Measurements from ENCODE around the gene HOXC9. TPM values are rescaled to one million over a fixed set of nuclear protein-coding genes. Genes with fewer than 3 reads are reported as not detected.

HOXC9 gene
- total RNA-seq, 1 donor from 2014 or later = not detected

DNA sequence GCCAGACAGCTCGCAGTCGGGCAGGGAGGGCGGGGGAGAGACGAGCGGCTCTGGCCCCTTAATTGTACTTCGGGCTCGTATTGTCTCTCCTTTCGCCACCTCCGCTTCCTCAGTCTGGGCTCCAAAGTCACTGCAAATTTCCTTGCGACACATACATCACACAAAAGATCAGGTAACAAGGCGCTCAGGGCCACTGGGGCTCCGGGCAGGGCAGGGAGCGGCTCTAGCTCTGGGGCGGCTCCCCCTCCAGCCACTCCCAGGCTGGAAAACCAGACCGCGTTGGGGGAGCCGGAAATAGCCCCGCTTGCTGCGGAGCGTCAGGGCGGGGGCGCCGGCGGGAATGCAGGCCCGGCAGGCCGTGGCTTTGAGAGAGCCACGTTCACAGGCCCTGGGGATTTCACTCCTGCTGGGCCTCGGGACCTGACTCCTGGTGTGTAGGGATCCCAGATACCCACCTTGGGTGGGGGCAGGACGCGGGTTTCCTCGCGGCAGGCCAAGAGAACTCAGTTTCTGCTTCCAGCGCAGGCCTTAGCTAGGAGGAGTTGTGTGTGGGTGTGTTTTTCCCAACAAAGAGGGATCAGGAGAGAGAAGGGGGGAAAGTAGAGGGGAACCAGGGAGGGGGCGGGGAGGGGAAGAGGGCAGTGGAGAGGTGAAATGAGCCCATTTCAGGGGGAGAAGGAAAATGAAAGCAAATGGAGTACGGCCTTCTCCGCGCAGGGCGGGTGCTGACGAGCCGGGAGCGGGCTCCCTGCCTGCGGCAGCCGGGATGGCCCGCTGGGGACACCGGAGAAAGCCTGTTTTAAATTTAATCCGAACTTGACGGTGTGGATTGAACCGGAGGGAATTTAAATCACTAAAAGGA, 4.4 kb upstream of the HOXC9 start:
- Mint-ChIP-seq H3K9me3 (peaks cover 2% of the 10 kb centered on the region), H3K36me3 (ENCODE audit: low read depth) (peaks cover 1% of the 10 kb centered on the region), H3K4me1 (peaks cover 34% of the 10 kb centered on the region), H3K27me3 (peaks cover 75% of the 10 kb centered on the region), H3K4me3 (peak overlapping the region; percentile 82), H3K27ac (no peak overlapping the region)
- intact Hi-C loops (cut with micrococcal nuclease) = loop anchor here (2.0 to 5.0 kb wide), 4 partner anchors 19 to 43 kb away; partner anchors contain the start of genes HOTAIR, HOXC12 and HOXC5
- ATAC-seq (ENCODE audit: low read depth) (peak; percentile 37), DNase-seq (no peak)
- TF ChIP-seq, protein P1, sequence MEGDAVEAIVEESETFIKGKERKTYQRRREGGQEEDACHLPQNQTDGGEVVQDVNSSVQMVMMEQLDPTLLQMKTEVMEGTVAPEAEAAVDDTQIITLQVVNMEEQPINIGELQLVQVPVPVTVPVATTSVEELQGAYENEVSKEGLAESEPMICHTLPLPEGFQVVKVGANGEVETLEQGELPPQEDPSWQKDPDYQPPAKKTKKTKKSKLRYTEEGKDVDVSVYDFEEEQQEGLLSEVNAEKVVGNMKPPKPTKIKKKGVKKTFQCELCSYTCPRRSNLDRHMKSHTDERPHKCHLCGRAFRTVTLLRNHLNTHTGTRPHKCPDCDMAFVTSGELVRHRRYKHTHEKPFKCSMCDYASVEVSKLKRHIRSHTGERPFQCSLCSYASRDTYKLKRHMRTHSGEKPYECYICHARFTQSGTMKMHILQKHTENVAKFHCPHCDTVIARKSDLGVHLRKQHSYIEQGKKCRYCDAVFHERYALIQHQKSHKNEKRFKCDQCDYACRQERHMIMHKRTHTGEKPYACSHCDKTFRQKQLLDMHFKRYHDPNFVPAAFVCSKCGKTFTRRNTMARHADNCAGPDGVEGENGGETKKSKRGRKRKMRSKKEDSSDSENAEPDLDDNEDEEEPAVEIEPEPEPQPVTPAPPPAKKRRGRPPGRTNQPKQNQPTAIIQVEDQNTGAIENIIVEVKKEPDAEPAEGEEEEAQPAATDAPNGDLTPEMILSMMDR (IDR thresholded peaks at IDR 0.05) = no peak
- POLR2A ChIA-PET = interaction anchor here (0.6 to 0.7 kb wide), 2 partner anchors 14 to 197 kb away, joined by 3 to 9 read pairs; partner anchors contain the start of gene HOXC8
- CTCF ChIA-PET = interaction anchor here (1.7 kb wide), 1 partner anchor 10 kb away, joined by 6 read pairs; no protein-coding TSS in a partner anchor

DNA sequence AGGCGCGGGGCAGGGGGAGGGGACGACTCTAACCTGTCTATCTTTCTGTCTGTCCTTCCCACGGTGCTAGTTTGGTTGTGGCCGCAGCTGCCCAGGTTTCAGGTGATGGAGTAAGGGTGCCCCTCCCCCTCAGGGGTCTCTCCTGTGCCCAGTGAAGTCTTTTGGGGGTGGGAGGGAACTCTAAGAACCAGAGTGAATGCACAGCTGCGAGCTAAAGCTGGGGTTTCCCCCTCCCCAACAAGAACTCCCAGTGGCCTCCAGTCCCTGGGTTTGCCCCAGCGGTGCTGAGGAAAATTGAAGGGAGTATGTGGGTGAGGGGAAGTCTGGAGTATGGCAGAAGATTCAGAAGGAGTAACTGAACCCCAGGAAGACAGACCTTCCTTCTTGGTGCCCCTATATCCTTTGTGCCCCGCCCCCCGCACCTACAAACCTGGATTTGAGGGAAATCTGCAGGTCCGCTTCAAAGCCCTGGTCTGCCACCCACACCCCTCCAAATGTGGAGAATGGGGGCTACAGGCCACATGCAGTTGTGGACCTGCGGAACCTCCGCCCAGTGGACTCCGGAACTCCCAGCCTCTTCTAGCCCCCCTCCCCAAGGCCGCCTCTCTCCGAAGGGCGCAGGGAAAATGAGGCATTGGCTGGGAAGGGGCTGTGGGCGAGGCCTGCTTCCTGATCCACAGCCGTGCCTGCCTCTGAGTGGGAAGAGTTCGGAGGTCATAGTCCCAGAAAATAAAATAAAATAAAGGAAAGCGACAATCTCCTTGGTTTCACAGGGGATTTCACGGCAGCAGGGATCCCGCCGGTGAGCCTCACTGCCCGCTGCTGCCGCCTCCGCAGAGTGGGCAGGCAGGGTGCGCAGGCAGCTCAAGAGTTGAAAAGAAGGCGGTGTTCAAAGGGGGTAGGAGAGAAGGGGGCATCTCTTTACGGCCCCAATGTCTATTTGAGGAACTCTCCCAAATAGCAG, 3.4 kb upstream of the HOXC9 start:
- Mint-ChIP-seq H3K4me3 (peak overlapping the region; percentile 82), H3K27ac (no peak overlapping the region), H3K36me3 (ENCODE audit: low read depth) (peaks cover 1% of the 10 kb centered on the region), H3K27me3 (peaks cover 77% of the 10 kb centered on the region), H3K9me3 (peaks cover 2% of the 10 kb centered on the region), H3K4me1 (peaks cover 34% of the 10 kb centered on the region)
- ATAC-seq (ENCODE audit: low read depth) = no peak
- DNase-seq = no peak
- ChIA-PET CTCF (interaction anchor here (0.6 to 1.7 kb wide), 2 partner anchors 9 to 338 kb away, joined by 3 to 6 read pairs; no protein-coding TSS in a partner anchor), POLR2A (interaction anchor here (0.7 to 0.8 kb wide), 2 partner anchors 13 to 56 kb away, joined by 3 to 9 read pairs; partner anchors contain the start of gene HOXC8)
- TF ChIP-seq, protein P1 (IDR thresholded peaks at IDR 0.05) = no peak
- intact Hi-C loops (cut with micrococcal nuclease) = loop anchor here (2.0 to 5.0 kb wide), 3 partner anchors 18 to 44 kb away; partner anchors contain the start of genes HOXC12 and HOXC5

DNA sequence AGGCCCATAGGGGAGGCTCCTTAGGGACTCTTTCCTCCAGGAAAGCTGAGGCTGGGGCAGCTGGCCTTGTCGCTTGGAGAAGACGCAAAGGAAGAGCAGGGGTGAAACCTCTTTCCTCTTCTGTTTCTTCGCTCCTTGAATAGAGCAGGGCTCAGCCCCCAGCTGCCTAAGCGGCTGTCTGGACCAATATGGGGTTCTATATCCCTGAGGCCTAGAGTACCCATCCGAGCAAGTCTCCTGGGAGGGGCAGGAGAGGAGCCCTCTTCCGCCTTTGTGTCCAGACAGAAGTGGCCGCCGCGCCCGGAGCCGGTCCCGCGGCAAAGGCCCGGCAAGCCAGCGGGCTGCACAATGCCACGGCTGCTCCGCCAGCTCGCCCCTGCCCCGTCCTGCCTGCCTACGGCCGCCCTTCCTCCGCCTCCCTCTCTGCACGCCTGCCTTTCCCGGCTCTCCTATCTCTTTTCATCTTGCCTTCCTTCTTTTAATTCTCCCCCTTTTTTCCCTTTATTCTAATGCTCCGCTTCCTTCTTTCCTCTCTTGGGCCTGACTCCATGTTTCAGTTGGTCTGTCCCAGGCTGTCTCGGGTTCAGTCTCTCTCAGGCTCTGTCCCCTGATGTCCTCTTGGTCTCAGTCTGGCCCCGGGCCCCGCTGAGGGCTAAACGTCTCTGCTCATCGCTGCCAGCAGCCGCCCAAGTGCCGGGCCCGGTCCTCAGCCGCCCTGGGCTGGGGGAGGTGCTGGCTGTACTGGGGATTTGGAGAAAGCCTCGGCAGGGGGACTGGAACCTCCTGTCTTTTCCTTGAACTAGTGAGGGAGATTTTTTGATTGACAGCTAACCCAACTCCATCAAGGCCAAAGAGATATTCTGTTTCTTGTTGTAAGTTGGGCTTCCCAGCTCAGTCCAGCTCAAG, 2.5 kb upstream of the HOXC9 start:
- ChIA-PET POLR2A (interaction anchor here (0.8 kb wide), 1 partner anchor 55 kb away, joined by 3 read pairs; no protein-coding TSS in a partner anchor), CTCF (interaction anchor here (1.1 kb wide), 1 partner anchor 12 kb away, joined by 3 read pairs; the partner anchor contains the start of gene HOXC10)
- TF ChIP-seq, protein P1 (IDR thresholded peaks at IDR 0.05) = no peak
- Mint-ChIP-seq H3K4me1 (peaks cover 34% of the 10 kb centered on the region), H3K27me3 (peaks cover 76% of the 10 kb centered on the region), H3K4me3 (peak overlapping the region; percentile 53), H3K36me3 (ENCODE audit: low read depth) (peaks cover 1% of the 10 kb centered on the region), H3K27ac (no peak overlapping the region), H3K9me3 (peaks cover 2% of the 10 kb centered on the region)
- intact Hi-C loops (cut with micrococcal nuclease) = loop anchor here (2.0 to 5.0 kb wide), 3 partner anchors 17 to 45 kb away; partner anchors contain the start of genes HOXC12 and HOXC5
- no peak for DNase-seq
- ATAC-seq (ENCODE audit: low read depth) = no peak

DNA sequence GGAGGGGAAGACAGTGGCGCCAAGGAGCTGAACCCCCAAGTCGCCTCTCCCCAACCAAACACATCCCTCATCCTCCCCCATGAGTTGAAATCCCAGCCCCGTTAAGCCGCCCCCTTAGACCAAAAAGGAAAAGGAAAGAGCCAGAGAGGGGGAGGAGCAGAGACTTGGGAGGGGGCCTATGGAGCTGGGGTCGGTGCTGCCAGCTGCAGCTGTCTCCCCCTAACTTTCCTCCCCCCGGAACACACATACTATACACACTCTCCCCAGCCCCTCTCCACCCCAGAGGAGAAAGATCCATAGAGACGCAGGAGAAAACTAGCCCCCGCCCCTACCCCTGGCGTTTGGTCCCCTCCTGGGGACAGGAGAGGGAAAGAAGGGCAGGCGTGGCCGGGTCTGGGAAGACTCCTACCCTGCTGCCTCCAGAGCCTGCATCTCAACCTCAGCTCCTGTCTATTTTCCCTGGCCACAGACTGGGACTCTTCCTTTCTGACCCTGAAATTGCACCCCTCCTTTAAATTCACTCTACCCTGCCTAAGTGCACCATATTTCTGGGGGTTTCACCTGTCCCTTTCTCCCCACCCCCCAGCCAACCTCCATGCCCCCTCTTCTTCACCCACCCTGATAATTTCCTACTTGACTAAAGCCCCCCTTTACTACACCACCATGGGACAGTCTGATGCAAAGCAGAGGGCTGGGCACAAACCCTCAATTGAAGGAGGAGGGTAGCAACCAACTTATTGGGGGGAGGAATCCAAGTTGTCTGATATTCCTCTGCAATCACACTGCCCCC, 1.7 kb upstream of the HOXC9 start:
- TF ChIP-seq, protein P1 (IDR thresholded peaks at IDR 0.05) = no peak
- Mint-ChIP-seq H3K36me3 (ENCODE audit: low read depth) (peaks cover 1% of the 10 kb centered on the region), H3K4me3 (no peak overlapping the region), H3K27me3 (peaks cover 80% of the 10 kb centered on the region), H3K4me1 (peaks cover 34% of the 10 kb centered on the region), H3K9me3 (peaks cover 2% of the 10 kb centered on the region), H3K27ac (no peak overlapping the region)
- intact Hi-C loops (cut with micrococcal nuclease) = loop anchor here (5.0 kb wide), 2 partner anchors 34 to 46 kb away; partner anchors contain the start of genes HOXC12 and HOXC5
- DNase-seq (no peak), ATAC-seq (ENCODE audit: low read depth) (no peak)
- POLR2A ChIA-PET = no interaction called here
- CTCF ChIA-PET = interaction anchor here (1.1 to 2.6 kb wide), 2 partner anchors 13 to 210 kb away, joined by 3 to 11 read pairs; partner anchors contain the start of gene HOXC10

All from activated B cell treated with CpG ODN at 0.5 μM for 24 hours (primary cell).